Measurements from ENCODE around the gene SIAH3.

The SIAH3 gene

DNA sequence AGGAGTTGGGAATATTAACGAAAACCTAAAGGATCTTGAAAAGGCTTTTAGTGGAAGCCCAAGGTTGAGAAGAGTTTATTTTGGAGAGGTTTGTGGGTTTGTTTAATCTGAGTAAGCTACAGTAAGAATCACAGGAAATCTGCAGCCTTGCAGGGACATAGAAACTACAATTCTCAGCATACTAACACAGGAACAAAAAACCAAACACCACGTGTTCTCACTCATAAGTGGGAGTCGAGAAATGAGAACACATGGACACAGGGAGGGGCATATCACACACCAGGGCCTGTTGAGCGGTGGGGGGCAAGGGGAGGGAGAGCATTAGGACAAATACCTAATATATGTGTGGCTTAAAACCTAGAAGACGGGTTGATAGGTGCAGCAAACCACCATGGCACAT is 8.7 kb upstream of the SIAH3 start:
- DNase-seq, result no peak

GRCh38 chr13:45859705-45860104 is 8.2 kb upstream of the SIAH3 start:
- no peak for DNase-seq

DNA sequence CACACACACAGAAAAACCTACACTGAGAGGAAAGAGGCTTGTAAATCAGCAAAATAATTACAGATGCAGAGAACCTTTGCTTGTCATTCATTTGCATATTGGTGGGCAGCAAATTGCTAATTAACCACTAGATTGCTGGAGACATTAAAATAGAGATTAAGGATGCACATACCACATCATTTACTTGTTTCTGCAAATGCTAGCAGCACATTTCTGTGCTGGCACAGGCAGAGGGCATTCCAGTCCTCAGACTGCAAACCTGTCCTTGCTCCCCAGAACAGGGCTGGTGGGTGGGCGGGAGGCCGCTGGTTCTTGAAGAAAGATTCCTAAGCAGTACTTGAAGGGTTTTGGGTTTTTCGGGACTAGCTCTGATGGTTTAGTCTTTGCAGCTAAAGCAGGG is 941 bp upstream of the SIAH3 start:
- no peak for DNase-seq

- no peak for DNase-seq
Measured at GRCh38 chr13:45851956-45852355, 403 bp upstream of the SIAH3 start.

DNA sequence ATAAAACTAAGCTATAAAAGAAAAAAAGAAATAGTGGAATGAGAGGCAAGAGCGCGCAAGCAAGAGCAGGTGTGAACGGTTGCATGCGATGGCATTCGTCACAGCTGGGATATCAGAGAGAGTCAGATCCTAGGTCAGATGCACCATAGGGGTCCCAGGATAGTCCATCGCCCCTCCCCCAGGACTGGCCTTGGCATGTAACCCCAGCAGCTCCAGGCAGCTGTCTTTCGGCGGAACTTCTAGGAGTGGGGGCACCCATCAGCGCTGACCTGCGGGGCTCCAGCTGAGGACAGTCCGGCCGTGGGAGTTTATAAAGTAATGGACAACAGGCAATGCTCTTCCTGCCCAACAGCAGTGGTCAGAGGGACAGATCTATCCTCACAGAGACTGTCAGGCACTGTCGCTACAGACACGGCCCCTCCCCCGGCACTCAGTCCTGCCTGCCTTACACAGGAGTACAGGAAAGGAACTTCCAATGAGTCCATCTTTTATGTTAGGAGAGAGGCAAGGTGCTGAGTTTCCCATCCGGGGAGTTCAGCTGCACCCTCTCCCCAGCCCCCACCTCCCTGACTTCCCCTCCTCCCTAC is 1.4 kb downstream of the SIAH3 start:
- DNase-seq, result no peak

DNA sequence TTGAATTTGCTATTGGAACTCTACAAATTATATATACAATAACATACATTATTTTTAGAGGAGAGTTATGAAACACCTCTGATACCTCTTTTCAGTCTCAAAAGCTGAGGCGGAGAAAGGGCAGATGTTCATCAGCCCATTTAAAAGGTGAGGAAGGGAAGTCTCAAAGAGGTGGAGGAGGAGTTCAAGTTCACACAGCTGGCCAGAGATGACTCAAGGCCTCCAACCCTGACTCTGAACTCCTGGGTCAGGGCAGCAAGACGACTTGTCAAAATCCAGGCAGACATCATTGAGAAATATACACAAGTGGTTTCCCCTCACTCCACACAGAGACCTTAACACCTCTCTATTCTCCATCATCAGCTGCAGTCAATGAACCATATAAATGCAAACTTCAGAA is 2.1 kb downstream of the SIAH3 start:
- DNase-seq, result no peak

- DNase-seq, result no peak
Measured at GRCh38 chr13:45847554-45848224, 3.9 kb downstream of the SIAH3 start.

GRCh38 chr13:45846681-45847080 is 4.9 kb downstream of the SIAH3 start:
- DNase-seq, result no peak

DNA sequence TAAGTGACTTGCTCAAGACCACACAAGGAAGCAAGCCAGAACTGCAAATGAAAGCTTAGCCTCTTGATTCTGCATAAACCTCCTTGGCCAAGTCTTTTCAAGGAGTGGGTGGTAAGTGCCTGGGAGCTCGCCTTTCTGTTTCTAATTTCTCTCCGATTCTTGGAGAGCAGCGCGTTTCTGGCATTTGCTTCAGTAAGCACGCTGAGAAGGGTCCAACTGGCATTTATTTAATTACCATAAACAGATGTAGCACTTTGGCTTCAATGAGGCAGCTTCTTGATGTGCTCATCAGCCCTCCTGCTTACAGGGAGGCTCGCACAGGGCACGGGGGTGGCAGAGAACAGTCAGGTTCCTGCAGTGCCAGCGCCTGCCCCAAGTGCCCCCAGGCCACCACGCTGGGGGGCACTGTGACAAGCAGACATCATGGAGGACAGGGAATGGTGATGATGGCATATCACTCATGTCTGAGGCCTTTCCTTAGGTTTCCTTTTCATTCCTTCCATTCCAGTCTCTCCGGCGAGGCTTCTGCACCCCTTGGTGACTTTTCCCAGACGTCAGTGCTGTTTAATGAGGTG is 13.3 kb downstream of the SIAH3 start:
- DNase-seq, result no peak

DNA sequence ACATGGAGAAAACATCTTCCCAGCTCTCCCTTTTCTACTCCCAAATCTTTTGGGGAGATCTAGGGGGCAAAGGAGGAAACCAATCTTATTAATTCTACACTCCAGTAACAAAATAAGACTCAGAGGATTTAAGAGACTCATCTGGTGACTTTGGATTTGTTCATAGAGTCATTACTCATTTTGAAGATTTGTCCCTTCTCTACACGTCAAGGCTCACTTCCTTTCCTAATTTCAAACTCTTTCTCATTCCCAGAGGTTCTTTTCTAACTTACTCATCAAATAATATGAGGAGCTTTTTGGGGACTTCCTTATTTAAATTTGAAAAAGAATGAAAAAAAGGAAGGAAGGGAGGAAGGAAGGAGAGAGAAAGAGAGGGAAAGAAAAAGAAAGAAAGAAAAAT is 14.4 kb downstream of the SIAH3 start:
- DNase-seq, result no peak

GRCh38 chr13:45834411-45834994 is 17.1 kb downstream of the SIAH3 start:
- no peak for DNase-seq

DNA sequence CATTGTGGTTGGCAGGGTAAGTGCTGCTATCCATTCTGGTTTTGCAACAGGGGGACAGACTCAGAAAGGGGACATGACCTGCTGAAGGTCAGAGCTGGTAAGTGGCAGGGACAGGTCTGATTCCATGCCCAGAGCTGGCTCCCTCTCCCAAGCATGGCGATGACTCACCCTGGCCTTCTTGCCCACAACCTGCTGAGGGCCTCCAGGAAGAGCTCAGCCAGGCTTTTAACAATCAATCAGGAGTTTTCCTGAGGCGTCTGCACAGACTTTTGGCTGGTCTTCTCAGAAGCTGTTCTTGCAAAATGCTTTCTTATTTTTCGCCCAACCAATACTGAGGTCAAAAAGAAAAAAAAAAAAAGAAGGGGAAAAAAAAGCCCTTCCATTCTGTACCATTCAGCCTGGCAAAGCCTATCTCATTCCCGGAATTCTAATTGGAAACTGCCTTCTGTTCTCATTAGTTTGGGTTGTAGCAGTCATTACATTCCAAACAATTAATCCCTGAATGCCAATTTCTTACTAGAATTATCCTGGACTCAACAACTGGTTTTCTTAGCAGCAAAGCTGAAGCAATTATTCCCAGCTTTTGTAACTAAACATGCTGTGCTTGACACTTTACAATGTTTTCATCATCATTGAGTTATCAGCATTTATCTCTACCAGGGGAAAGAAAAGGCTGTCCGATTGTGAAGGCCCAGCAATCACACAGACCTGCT is 17.7 kb downstream of the SIAH3 start:
- no peak for DNase-seq

DNA sequence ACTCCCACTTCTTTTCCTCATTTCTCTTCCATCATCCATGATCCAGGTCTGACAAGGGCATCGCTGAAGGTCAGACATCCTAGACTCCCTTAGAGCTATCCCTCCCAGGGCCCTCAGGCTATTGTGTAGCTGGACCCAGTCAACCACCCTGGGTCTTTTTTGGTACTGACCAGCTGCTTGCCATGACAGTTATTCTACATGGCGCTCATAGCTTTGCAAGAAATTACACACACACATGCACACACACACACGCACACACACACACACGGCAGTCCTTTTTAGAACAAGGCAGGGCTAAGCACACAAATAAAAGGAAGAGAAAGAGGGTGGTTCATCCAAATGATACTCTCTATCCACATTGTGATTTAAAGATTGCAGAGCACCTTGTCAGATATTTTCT is 18.3 kb downstream of the SIAH3 start:
- DNase-seq, result no peak

- no peak for DNase-seq
Measured at GRCh38 chr13:45831851-45832250, 19.7 kb downstream of the SIAH3 start.

DNA sequence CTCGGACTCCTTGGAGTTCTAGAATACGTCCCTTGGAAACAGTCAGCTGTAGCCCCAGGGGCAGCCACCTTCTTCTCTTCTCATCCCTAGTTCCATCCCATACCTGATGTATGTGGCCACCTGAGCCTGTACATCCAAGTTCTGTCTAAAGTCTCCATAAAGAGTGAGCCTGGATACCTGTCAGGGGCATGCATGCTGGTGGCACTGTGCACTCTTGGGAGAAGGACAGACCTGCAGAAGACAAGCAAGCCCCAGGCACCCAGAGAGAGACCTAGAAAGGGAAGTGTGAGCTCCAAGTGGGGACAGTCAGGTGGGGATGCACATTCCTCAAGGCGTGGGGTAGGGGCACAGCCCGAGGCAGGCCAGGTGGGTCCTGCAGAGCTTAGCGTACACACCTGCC is 21.4 kb downstream of the SIAH3 start:
- DNase-seq, result no peak

GRCh38 chr13:45828256-45828968 is 23.1 kb downstream of the SIAH3 start:
- no peak for DNase-seq

DNA sequence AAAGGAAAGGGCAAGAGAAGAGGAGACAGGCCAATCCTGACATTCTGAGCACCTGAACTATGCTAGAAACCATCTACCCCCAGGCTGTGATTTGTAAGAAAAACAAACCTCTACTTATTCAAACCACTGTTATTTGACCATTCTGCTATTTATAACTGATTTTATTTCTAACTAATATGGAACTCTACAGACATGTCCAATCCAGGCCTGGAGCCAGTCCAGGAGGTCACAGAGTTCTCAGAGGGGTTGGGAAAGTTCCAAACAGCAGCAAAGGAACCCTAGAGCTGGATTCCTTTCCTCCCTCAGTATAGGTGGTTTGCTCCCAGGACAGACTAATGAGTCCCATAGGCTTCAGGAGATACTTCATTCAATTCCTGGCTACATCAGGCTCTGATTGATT is 24.2 kb downstream of the SIAH3 start:
- no peak for DNase-seq

DNA sequence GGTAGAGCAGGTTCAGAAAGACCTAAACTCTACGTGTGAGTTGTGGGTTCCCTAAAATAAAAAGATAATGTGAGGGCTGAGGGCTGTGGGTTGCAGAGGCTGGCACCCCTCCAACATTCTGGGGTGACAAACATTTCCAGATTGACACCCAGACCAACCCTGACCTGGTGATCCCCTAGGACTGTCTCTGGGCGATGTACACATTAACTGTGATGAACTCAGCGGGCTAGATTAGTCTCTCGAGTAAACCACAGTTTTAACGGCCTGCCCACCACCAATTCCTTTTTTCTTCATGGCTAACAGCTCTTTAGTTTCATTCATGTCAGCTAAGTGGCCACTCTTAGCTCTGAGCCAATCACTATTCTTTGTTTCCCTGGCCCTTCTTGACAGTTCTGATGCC is 24.8 kb downstream of the SIAH3 start:
- no peak for DNase-seq

DNA sequence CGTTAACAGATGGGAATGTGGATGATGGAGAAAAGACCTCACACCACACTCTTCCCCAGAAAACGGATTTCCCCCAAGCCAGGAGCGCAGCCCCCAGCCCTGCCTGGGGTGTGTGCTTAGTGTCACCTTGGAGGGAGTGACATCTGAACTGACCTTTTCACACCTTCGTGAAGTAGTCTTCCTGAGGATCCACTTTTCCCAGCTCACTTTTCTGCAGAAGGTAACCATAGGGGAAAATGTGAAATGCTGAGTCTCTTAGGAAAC is 26.2 kb downstream of the SIAH3 start:
- DNase-seq, result no peak

DNA sequence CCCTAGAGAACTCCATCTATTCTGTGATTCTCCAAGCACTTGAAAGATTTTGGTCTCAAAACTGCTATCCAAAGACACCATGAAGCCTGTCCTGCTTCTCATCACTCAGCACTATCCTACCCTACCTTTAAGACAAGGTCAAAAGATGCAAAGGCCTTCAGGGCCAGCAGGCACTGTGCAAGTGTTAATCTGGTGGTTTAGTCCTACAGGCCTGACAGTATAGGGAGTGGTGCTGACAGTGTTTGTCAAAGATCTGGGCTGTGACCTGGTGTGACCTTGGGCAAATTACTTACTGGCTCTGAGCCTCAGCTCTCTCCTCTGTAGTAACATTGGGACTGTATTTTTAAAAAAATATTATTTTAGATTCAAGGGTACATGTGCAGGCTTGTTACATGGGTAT is 28.0 kb downstream of the SIAH3 start:
- DNase-seq, result no peak

DNA sequence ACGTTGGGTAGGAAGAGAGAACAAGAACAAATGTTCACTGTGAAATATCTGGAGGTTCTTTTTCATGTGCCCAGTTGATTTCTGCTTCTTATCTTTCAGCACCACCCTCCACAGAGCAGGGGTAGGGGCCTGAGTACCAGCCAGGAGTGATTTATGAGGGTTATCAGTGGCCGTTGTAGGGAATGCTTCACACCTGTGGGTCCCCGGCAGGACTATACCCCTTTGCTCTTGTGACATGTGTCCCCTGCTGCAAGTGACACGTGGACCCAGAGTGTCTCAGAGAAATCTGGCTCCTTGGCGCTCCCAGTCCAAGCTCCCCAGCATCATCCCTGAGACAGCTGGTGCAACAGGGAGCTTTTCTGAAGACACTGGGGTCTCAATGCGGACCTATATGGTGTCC is 29.7 kb downstream of the SIAH3 start:
- DNase-seq, result no peak

DNA sequence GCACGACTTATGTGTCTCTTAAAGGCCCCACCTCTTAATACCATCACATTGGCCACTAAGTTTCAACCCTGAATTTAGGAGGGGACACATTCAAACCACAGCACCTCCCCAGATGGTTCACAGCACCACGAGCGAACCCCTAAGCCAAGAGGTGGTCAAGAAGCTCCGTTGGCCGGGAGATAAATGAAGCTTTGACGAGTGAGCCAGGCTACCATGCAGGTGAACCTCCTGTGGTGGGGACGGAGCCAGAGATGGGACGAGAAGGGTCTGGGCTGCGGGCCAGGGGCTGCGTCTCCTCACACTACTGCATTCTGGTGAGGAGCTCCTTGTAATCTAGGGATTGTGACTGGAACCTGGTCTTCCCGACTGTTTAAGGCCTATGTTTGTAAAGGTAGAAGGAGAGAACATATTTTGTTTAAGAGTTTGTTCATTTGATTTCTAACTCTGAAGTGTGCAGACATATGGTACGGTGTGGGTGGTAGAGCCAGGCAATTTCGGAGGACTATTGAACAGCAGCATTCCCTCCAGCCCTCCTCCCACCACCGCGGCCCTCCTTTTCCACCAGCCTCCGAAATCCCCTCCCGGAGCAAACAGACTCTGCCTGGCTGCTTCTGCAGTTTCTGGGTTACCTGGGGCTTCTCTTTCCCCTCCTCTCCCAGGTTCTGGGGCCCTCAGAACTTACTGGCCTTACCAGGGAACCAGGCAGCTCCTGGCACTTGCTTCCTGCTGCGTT is 31.3 kb downstream of the SIAH3 start:
- no peak for DNase-seq

- DNase-seq, result no peak
Measured at GRCh38 chr13:45817833-45818232, 33.7 kb downstream of the SIAH3 start.
